GM12864 (cell line): Measurements from ENCODE around the gene LYRM4.
A peak's percentile ranks its signal among the peaks of the same experiment; 100 is the strongest.

Experiments used
- DNase-seq: peaks from one replicate; pipeline ENCODE4 v3.0.0-alpha.2; 2011; ENCODE audit warnings: low read depth
- H3K4me3 ChIP-seq: 2 replicates; pipeline ENCODE4 v1.5.1; 2011; ENCODE audit warnings: mild to moderate bottlenecking, low read depth, low read length, control low read depth
- CTCF ChIP-seq: IDR thresholded peaks from 2 replicates; pipeline ENCODE4 v1.5.1; 2011; ENCODE audit warnings: low read depth, mild to moderate bottlenecking, moderate library complexity, low read length, control low read depth, inconsistent platforms; ENCODE audit errors: missing control alignments

The LYRM4 gene

GRCh38 chr6:5259428-5259827, 1.3 kb downstream of the LYRM4 start:
- TF ChIP-seq CTCF = no peak
- no peak for DNase-seq
- H3K4me3 ChIP-seq = peak overlapping the region; percentile 80; the same call in 1 of the 2 replicates

DNA sequence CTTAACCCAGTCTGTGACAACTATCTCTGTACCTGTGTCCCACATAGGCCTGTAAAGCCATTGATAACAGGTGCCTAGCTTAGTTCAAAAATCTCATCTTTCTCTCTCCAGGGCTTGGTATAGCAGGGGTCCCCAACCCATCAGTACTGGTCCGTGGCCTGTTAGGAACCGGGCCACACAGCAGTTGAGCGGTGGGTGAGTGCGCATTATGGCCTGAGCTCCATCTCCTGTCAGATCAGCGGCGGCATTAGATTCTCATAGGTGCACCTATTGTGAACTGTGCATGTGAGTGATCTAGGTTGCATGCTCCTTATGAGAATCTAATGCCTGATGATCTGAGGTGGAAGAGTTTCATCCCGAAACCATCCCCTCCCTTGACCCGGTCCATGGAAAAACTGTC, 3.4 kb downstream of the LYRM4 start:
- TF ChIP-seq CTCF = no peak
- no peak for DNase-seq
- no peak overlapping the region for H3K4me3 ChIP-seq

- TF ChIP-seq CTCF = no peak
These were observed 3.8 kb downstream of the LYRM4 start for GRCh38 chr6:5256952-5257351.

DNA sequence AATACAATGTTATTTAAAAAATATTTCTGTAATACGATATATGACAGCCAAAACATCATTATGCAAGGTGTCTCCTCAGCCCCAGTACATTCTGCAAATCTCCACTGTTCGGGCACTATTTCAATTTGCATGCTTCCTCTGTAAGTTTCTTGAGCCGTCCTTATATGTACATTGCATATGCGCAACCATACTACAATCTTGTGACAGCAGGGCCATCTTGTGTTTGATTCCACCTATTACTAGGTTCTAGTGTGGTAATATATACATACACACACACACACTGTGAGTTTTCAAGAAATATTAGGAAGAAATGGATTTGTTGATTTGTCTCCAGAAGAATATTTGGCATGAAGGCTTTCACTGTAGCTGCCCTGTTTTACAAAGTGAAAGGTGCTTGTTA, 9.8 kb downstream of the LYRM4 start:
- no peak overlapping the region for H3K4me3 ChIP-seq
- DNase-seq = no peak
- TF ChIP-seq CTCF = no peak

More at GRCh38 chr6:5256952-5257351, 3.8 kb downstream of the LYRM4 start:
- H3K4me3 ChIP-seq = no peak overlapping the region
- no peak for DNase-seq

DNA sequence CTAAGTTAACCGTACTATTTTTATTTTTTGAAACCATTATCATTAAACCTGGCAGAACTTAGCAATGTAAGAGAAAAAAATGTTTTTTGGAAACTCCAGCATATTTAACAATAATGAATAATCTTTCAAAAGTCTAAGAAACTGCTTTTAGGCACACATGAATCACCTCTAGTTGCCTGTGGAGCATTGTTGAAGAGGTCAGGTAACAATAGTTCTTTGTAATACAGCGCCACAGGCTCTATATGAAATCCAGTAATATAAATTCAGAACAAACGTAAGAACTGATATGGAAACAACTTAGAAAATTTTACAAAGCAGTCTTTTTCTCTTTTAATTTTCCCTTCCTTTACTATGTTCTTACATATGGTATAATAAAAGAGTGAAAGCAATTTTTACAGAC, 10.3 kb downstream of the LYRM4 start:
- TF ChIP-seq CTCF = no peak

GRCh38 chr6:5249451-5250122, 11.2 kb downstream of the LYRM4 start:
- TF ChIP-seq CTCF = no peak
- H3K4me3 ChIP-seq = no peak overlapping the region
- DNase-seq = no peak

More for the DNA sequence above, 10.3 kb downstream of the LYRM4 start:
- no peak overlapping the region for H3K4me3 ChIP-seq
- no peak for DNase-seq
